ENCODE results near the gene POLR3E.

- TF ChIP-seq POLR2A (IDR thresholded peaks at IDR 0.05), result no peak
- TF ChIP-seq, protein P1, sequence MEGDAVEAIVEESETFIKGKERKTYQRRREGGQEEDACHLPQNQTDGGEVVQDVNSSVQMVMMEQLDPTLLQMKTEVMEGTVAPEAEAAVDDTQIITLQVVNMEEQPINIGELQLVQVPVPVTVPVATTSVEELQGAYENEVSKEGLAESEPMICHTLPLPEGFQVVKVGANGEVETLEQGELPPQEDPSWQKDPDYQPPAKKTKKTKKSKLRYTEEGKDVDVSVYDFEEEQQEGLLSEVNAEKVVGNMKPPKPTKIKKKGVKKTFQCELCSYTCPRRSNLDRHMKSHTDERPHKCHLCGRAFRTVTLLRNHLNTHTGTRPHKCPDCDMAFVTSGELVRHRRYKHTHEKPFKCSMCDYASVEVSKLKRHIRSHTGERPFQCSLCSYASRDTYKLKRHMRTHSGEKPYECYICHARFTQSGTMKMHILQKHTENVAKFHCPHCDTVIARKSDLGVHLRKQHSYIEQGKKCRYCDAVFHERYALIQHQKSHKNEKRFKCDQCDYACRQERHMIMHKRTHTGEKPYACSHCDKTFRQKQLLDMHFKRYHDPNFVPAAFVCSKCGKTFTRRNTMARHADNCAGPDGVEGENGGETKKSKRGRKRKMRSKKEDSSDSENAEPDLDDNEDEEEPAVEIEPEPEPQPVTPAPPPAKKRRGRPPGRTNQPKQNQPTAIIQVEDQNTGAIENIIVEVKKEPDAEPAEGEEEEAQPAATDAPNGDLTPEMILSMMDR (IDR thresholded peaks at IDR 0.05), result no peak
Measured at GRCh38 chr16:22293137-22294106, 3.8 kb upstream of the POLR3E start.
